Psoas muscle (tissue), 8 donors: Measurements from ENCODE around the gene NRCAM. TPM values are rescaled to one million over a fixed set of nuclear protein-coding genes. Genes with fewer than 3 reads are reported as not detected.
A peak's percentile ranks its signal among the peaks of the same experiment; 100 is the strongest.

Experiments
- ATAC-seq, 4 donors: fragments of 200-7000 bp; cut with Tn5 transposase; one replicate each; pipeline ENCODE4 v1.9.1; 2020; ENCODE audit warnings: moderate library complexity in 3 of 4, mild to moderate bottlenecking in 2 of 4
- DNase-seq, 2 donors: peaks; one replicate each; pipeline ENCODE4 v3.0.0-alpha.2; 2020
- H3K27ac ChIP-seq: fragments of 200-600 bp; one replicate; pipeline ENCODE4 v1.8.0; 2022
- H3K27me3 ChIP-seq, 3 donors: fragments of 200-600 bp in 1 of 3; one replicate each; pipeline versions ENCODE4 v1.6.1 to v1.8.0; 2013 to 2022; ENCODE audit warnings: low read length in 2 of 3, mild to moderate bottlenecking in 2 of 3, moderate library complexity in 1 of 3; ENCODE audit not compliant: insufficient read depth in 3 of 3
- H3K36me3 ChIP-seq, 2 donors: fragments of 200-600 bp in 1 of 2; one replicate each; pipeline versions ENCODE4 v1.6.1 to v1.8.0; 2013 to 2022; ENCODE audit warnings: low read depth in 1 of 2, mild to moderate bottlenecking in 1 of 2, moderate library complexity in 1 of 2; ENCODE audit not compliant: insufficient read depth in 1 of 2
- H3K4me1 ChIP-seq: fragments of 200-600 bp; one replicate; pipeline ENCODE4 v1.8.0; 2022
- H3K4me3 ChIP-seq: fragments of 200-600 bp; one replicate; pipeline ENCODE4 v1.8.0; 2022; ENCODE audit warnings: mild to moderate bottlenecking
- H3K9me3 ChIP-seq: fragments of 200-600 bp; one replicate; pipeline ENCODE4 v1.8.0; 2022
- CTCF ChIP-seq: fragments of 200-600 bp; IDR thresholded peaks from one replicate; pipeline ENCODE4 v1.8.0; 2022; ENCODE audit warnings: antibody characterized with exemption
- WGBS, 3 donors: extraction: QIAGEN DNeasy Blood & Tissue Kit; methylation state at CpG; one replicate each; pipeline versions ENCODE4 v1.1.6 to v1.1.7; 2013; 5-methylcytosine and 5-hydroxymethylcytosine counted together
- intact Hi-C, 2 donors: fragments of 100-400 bp; cut with DNase I; formaldehyde crosslinking; loops; one replicate each; pipeline versions ENCODE4 v1.11.0 to v1.14.2; 2022
- polyA plus RNA-seq, 3 donors: library from polyadenylated mRNA; stranded (reverse); fragments of 200-250 nt; gene quantifications; one replicate each; pipeline ENCODE4 v1.2.3, GENCODE V29; 2013
- total RNA-seq, 4 donors: library from RNA; stranded (reverse); fragmentation: NEBNext Ultra II Directional in 2 of 4; extraction: Animal tissue kit (Norgen Biotek cat#: 25700) in 2 of 4; gene quantifications; one replicate each; pipeline versions ENCODE4 v1.2.1 to v1.2.4, GENCODE V29; 2021 to 2023
- donor health status: healthy with polysubstance abuse.
- donor health status: DM: no; HTN: no; CAD: no; lungs with moderate emphysema.
- donor health status: Bipolar disorder and iron deficiency.
- donor health status: healthy.
- donor health status: DM: yes; HTN: yes; CAD: no.
- donor health status: DM: no; HTN: no; CAD: no.
- donor health status: DM: no; HTN: no; CAD: no.
- donor health status: DM: yes; HTN: yes; CAD: no.

NRCAM gene
- total and polyA plus RNA-seq, 7 donors: 0.06 to 1.8 (median 0.55) TPM

GRCh38 chr7:108109221-108109908 is 346.9 kb downstream of the NRCAM start:
- ATAC-seq: no peak

GRCh38 chr7:108108131-108108530 is 348.1 kb downstream of the NRCAM start:
- TF ChIP-seq CTCF: no peak
- no peaks in the 10 kb centered on the region for H3K27me3 ChIP-seq
- no peaks in the 10 kb centered on the region for H3K4me1 ChIP-seq
- no peaks in the 10 kb centered on the region for H3K36me3 ChIP-seq
- DNase-seq (no peak), ATAC-seq (no peak)
- intact Hi-C loops: no loop called here
- no peak overlapping the region for H3K4me3 ChIP-seq
- H3K9me3 ChIP-seq: no peaks in the 10 kb centered on the region
- H3K27ac ChIP-seq: no peak overlapping the region

More at GRCh38 chr7:108109221-108109908, 346.9 kb downstream of the NRCAM start:
- no peaks in the 10 kb centered on the region for H3K9me3 ChIP-seq
- no peaks in the 10 kb centered on the region for H3K4me1 ChIP-seq
- WGBS, 3 donors: 73 to 79% (median 76%) methylated on average over 2 of the region's 2 CpGs
- H3K27me3 ChIP-seq: no peaks in the 10 kb centered on the region
- H3K27ac ChIP-seq: no peak overlapping the region
- intact Hi-C loops: no loop called here
- H3K4me3 ChIP-seq: no peak overlapping the region
- TF ChIP-seq CTCF: no peak
- DNase-seq: no peak
- H3K36me3 ChIP-seq: no peaks in the 10 kb centered on the region

DNA sequence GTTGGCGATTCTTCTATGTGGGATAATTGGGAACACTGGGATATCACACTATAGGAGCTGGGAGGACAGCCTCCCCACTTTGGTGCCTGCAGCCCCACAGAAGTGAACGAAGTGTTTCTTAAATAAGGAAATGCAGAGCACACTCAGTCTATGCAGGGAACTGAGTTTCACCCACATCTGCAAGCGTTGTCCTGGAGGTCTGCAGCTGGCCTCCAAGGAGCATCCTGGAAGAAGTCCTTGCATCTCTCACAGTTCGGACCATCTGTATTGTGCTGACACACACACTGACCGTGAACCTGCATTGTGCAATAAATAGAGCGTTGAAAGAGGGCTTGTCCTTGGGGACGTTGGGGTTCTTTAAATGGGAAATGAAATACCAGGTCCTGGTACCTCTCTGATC is 351.9 kb downstream of the NRCAM start:
- Histone ChIP-seq H3K27ac (no peak overlapping the region), H3K27me3 (no peaks in the 10 kb centered on the region), H3K4me3 (no peak overlapping the region), H3K36me3 (no peaks in the 10 kb centered on the region), H3K4me1 (no peaks in the 10 kb centered on the region), H3K9me3 (no peaks in the 10 kb centered on the region)
- WGBS, 3 donors: 66 to 67% (median 67%) methylated on average over 7 of the region's 7 CpGs
- no peak for DNase-seq
- peak in 3 of 4 donors; percentile 50 to 60 (median 59) for ATAC-seq
- no peak for TF ChIP-seq CTCF
- intact Hi-C loops: no loop called here

GRCh38 chr7:108103558-108104298 is 352.5 kb downstream of the NRCAM start:
- no peaks in the 10 kb centered on the region for H3K36me3 ChIP-seq
- no peaks in the 10 kb centered on the region for H3K4me1 ChIP-seq
- 81 to 84% (median 82%) methylated on average over 5 of the region's 5 CpGs for WGBS, 3 donors
- ATAC-seq (no peak), DNase-seq (no peak)
- intact Hi-C loops: no loop called here
- no peaks in the 10 kb centered on the region for H3K9me3 ChIP-seq
- H3K4me3 ChIP-seq: no peak overlapping the region
- TF ChIP-seq CTCF: no peak
- H3K27ac ChIP-seq: no peak overlapping the region
- H3K27me3 ChIP-seq: no peaks in the 10 kb centered on the region
